Activated naive CD8-positive, alpha-beta T cell treated with anti-CD3 and anti-CD28 coated beads, Interleukin-2, amount 50 U/mL, for 24 hours (primary cell): ENCODE data around the gene FAM222B.

Source experiments
- ATAC-seq: fragments of 150-1000 bp; cut with Tn5 transposase; one replicate; pipeline ENCODE4 v1.10.0; 2021
- DNase-seq: peaks from one replicate; pipeline ENCODE4 v3.0.0; 2021
- H3K27ac Mint-ChIP-seq: one replicate; pipeline ENCODE4 v1.8.0; 2021; ENCODE audit warnings: mild to moderate bottlenecking, mixed read lengths
- H3K27me3 Mint-ChIP-seq: one replicate; pipeline ENCODE4 v1.8.0; 2021; ENCODE audit warnings: mixed read lengths
- H3K36me3 Mint-ChIP-seq: one replicate; pipeline ENCODE4 v1.8.0; 2021; ENCODE audit warnings: low read depth, mixed read lengths
- H3K4me1 Mint-ChIP-seq: one replicate; pipeline ENCODE4 v1.8.0; 2021; ENCODE audit warnings: mixed read lengths
- H3K4me3 Mint-ChIP-seq: one replicate; pipeline ENCODE4 v1.8.0; 2021; ENCODE audit warnings: mild to moderate bottlenecking, moderate library complexity, mixed read lengths
- H3K9me3 Mint-ChIP-seq: one replicate; pipeline ENCODE4 v1.8.0; 2021; ENCODE audit warnings: mixed read lengths

FAM222B gene

DNA sequence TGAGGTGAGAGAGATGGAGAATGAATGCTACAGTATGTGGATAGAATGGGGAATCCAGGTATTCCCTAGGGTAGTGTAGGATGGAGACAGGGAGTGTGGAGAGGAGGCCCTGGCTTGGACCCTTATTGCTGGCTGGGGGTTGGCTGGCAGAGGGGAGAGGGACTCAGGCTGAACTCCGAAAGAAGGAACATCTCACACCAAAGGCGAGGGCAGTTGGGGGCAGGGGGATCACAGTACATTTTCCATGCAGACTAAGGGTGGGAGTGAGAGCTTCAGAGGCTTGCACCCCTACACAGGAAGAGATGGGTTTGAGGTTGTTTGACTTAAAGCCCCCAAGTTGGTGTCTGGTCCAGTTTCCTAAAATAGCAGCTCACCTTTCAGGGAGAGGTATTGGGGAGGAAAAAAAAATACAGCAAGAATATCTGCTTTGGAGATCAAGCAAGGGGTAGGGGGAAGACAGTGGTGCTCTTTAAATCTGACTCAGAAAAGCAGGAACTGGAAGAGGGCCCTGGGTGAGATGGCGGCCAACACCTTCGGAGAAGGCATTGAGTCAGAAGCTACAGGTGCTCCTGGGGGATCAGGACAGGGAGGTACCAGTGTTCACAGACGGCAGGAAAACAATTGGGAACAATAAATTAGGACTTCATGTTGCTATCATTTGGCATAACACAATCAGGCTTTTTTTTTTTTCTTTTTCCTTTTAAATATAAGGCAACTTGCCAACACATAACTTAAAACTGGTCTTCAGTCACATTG, 86.4 kb downstream of the FAM222B start:
- no peak for DNase-seq
- no peak for ATAC-seq
- Mint-ChIP-seq H3K4me1 (no peaks in the 10 kb centered on the region), H3K27ac (peak overlapping the region; percentile 12), H3K9me3 (no peaks in the 10 kb centered on the region), H3K4me3 (no peak overlapping the region), H3K27me3 (no peaks in the 10 kb centered on the region), H3K36me3 (peaks cover 18% of the 10 kb centered on the region)

- H3K36me3 Mint-ChIP-seq: peaks cover 21% of the 10 kb centered on the region
Observed at GRCh38 chr17:28755486-28755885, 87.1 kb downstream of the FAM222B start.

DNA sequence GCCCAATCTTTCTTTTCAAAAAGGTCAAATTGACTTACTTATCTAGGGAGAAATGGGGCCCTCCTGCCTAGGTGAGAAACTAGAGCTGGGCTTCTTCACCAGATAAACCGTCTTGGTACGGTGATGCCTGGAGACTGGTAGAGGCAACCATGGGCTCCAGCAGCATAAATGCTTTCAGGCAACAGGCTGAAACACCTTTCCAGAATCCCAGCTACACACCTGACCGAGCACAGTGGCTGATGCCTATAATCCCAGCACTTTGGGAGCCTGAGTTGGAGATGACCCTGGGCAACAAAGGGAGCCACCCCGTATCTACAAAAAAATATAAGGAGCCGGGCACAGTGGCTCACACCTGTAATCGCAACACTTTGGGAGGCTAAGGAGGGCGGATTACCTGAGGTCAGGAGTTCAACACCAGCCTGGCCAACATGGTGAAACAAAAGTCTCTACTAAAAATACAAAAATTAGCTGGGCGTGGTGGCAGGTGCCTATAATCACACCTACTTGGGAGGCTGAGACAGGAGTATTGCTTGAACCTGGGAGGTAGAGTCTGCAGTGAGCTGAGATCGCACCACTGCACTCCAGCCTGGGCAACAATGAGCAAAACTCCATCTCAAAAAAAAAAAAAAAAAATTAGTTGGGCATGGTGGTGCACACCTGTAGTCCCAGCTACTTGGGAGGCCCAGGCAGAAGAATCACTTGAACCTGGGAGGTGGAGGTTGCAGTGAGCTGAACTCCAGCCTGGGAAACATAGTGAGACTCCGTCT, 90.8 kb downstream of the FAM222B start:
- Mint-ChIP-seq H3K9me3 (no peaks in the 10 kb centered on the region), H3K36me3 (peaks cover 41% of the 10 kb centered on the region), H3K27ac (no peak overlapping the region), H3K4me1 (peaks cover 30% of the 10 kb centered on the region), H3K4me3 (no peak overlapping the region), H3K27me3 (no peaks in the 10 kb centered on the region)
- no peak for DNase-seq
- no peak for ATAC-seq

More at GRCh38 chr17:28755486-28755885, 87.1 kb downstream of the FAM222B start:
- no peaks in the 10 kb centered on the region for H3K27me3 Mint-ChIP-seq
- H3K4me1 Mint-ChIP-seq: peaks cover 3% of the 10 kb centered on the region
- H3K27ac Mint-ChIP-seq: no peak overlapping the region
- ATAC-seq (no peak), DNase-seq (no peak)
- no peaks in the 10 kb centered on the region for H3K9me3 Mint-ChIP-seq
- H3K4me3 Mint-ChIP-seq: no peak overlapping the region

DNA sequence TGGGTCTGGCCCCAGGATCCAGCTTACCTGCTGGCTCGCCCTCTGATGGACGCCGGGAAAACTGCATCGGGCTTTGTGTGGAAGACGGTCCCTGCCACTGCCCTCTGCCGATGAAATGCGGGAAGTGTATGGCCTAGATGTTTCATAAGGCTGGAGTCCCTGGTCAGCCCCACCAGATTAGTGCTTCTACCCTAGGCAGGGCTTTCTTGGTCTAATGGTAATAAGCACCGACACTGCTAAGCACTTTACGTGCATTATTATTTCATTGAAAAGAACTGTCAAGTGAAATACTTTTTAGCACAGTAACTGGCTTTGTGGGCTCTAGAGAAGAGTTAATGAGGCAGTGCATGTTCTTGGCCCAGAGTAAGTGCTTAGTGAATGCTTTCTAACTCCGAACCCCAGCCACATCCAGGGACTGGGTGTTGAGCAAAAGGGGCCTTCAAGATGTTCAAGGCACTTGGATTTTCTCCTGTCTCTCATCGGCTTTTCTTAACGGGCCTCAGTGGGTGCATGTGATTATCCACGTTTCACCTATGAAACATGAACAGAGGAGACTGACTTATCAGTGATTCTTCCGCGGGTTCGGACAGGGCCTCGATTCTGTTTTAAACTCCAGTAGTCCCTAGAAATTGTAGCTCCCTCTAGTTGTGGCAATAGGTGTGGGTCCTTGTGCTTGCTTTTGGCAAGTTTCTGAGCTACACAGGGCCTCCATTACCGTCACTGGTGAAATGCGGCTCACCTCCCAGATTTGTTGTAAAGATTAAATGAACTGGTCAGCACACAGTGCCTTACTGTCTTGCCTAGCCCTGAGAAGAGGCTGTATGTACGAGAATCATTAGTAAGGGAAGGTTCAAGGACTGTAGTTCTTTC, 92.2 kb downstream of the FAM222B start:
- H3K4me3 Mint-ChIP-seq: no peak overlapping the region
- peaks cover 41% of the 10 kb centered on the region for H3K36me3 Mint-ChIP-seq
- peak; percentile 93 for DNase-seq
- H3K4me1 Mint-ChIP-seq: peaks cover 42% of the 10 kb centered on the region
- peak overlapping the region; percentile 39 for H3K27ac Mint-ChIP-seq
- H3K27me3 Mint-ChIP-seq: no peaks in the 10 kb centered on the region
- peak; percentile 77 for ATAC-seq
- H3K9me3 Mint-ChIP-seq: no peaks in the 10 kb centered on the region

- peaks cover 42% of the 10 kb centered on the region for H3K4me1 Mint-ChIP-seq
- peaks cover 46% of the 10 kb centered on the region for H3K36me3 Mint-ChIP-seq
- no peaks in the 10 kb centered on the region for H3K9me3 Mint-ChIP-seq
- peak; percentile 9 for ATAC-seq
- DNase-seq: no peak
- H3K27ac Mint-ChIP-seq: peak overlapping the region; percentile 39
- no peak overlapping the region for H3K4me3 Mint-ChIP-seq
- H3K27me3 Mint-ChIP-seq: no peaks in the 10 kb centered on the region
Observed at GRCh38 chr17:28749516-28750177, 92.9 kb downstream of the FAM222B start.

DNA sequence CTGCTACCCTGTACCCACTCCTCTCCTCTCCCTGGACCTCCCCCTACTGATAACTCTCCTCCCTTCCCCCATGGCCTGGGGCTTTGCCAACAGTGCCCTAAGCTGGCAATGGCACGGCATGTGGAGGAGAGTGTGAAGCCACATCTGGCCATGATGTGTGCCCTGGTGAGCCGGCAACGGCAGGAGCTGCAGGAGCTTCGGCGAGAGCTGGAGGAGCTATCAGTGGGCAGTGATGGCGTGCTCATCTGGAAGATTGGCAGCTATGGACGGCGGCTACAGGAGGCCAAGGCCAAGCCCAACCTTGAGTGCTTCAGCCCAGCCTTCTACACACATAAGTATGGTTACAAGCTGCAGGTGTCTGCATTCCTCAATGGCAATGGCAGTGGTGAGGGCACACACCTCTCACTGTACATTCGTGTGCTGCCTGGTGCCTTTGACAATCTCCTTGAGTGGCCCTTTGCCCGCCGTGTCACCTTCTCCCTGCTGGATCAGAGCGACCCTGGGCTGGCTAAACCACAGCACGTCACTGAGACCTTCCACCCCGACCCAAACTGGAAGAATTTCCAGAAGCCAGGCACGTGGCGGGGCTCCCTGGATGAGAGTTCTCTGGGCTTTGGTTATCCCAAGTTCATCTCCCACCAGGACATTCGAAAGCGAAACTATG, 93.6 kb downstream of the FAM222B start:
- Mint-ChIP-seq H3K4me1 (peaks cover 42% of the 10 kb centered on the region), H3K27ac (peak overlapping the region; percentile 65)

GRCh38 chr17:28747801-28748750, 94.5 kb downstream of the FAM222B start:
- Mint-ChIP-seq H3K9me3 (no peaks in the 10 kb centered on the region), H3K36me3 (peaks cover 45% of the 10 kb centered on the region), H3K27me3 (no peaks in the 10 kb centered on the region), H3K27ac (no peak overlapping the region), H3K4me3 (no peak overlapping the region), H3K4me1 (peaks cover 44% of the 10 kb centered on the region)
- DNase-seq: no peak
- ATAC-seq: no peak

More for the DNA sequence above, 93.6 kb downstream of the FAM222B start:
- H3K36me3 Mint-ChIP-seq: peaks cover 45% of the 10 kb centered on the region
- no peak for ATAC-seq
- H3K4me3 Mint-ChIP-seq: no peak overlapping the region
- no peaks in the 10 kb centered on the region for H3K27me3 Mint-ChIP-seq
- no peaks in the 10 kb centered on the region for H3K9me3 Mint-ChIP-seq
- no peak for DNase-seq

DNA sequence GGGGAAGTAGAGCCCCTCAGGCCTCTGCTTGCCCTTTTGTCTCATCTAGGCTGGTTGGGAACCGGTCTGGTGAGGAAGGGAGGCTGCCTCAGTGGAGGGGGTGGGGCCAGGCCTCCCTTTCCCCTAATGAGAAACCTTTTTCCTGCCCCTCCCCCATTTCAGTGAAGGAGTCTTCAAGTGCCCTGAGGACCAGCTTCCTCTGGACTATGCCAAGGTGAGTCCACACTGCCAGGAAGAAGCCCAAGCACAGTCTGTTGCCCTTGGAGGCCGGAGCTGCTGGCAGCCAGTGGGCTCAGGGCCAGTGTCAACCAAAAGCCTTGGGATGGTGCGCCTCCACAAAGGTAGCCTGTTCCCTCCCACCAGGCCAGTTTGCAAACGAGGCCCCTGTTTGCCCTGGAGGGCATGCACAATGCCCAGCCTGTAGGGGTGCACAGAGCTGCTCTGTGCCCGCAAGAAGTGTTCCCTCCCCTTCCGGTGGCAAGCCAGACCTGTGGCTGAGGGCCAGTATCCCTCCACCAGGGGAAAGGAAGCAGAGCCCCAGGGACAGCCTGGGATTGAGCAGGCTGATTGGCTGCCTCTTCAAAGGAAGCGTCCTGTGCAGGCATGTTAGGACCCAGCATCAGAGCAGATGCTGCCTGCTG, 95.4 kb downstream of the FAM222B start:
- no peak for DNase-seq
- H3K4me3 Mint-ChIP-seq: no peak overlapping the region
- no peaks in the 10 kb centered on the region for H3K27me3 Mint-ChIP-seq
- H3K27ac Mint-ChIP-seq: no peak overlapping the region
- no peak for ATAC-seq
- peaks cover 41% of the 10 kb centered on the region for H3K36me3 Mint-ChIP-seq
- no peaks in the 10 kb centered on the region for H3K9me3 Mint-ChIP-seq
- H3K4me1 Mint-ChIP-seq: peaks cover 48% of the 10 kb centered on the region

DNA sequence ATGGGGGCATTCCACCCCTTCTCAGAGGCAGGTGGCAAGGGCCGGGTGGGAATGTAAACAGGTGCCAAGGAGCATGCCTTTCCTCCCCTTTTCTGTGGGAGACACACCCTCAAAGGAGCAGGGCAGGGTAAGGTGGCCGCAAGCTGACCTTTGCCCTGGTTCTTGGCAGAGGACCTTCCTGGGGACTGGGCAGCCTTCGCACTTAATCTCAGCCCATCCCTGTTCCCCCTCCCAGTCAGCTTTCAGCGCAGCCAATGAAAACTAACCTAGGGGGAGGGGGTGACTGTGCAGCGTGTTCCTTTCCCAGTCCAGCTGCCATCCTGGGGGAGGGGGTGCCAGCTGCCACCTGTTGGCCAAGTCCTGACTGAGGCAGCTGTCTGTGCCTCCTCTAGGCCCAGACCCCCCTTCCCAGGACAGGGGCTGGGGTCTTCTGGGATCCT, 96.0 kb downstream of the FAM222B start:
- Mint-ChIP-seq H3K27me3 (no peaks in the 10 kb centered on the region), H3K4me3 (peak overlapping the region; percentile 92), H3K36me3 (peaks cover 41% of the 10 kb centered on the region), H3K9me3 (no peaks in the 10 kb centered on the region), H3K4me1 (peaks cover 51% of the 10 kb centered on the region), H3K27ac (peak overlapping the region; percentile 56)
- DNase-seq: no peak
- ATAC-seq: no peak

DNA sequence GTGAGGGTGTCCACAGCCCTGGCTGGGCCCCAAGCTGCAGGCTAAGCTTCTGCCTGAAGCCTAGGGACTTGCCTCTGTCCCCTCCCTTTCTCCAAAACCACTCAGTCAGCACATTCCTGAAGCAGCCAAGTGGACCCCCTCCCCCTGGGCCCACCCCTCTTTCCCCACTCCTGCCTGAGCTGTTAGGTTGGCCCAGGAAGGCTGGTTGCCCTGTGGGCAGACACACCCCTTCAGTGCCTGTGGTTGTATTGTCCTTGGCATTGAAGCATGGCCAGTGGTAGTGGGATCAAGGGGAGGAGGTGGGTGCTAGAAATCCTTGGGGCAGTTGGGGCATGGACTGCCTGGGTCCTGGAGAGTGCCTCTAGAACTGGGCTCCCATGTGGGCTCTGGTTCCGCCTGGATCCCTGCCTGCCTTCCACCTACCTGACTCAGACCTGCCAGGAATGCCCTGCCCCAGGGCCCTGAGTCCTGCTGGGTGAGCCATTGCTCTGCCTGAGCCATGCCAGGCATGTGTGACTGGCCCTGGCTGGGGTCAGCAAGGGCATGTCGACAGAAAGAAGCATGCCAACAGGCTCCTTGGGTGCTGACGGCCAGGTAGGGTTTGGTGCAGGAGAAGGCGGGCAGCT, 96.7 kb downstream of the FAM222B start:
- H3K4me1 Mint-ChIP-seq: peaks cover 57% of the 10 kb centered on the region
- H3K9me3 Mint-ChIP-seq: no peaks in the 10 kb centered on the region
- DNase-seq (no peak), ATAC-seq (no peak)
- H3K36me3 Mint-ChIP-seq: peaks cover 40% of the 10 kb centered on the region
- H3K4me3 Mint-ChIP-seq: peak overlapping the region; percentile 92
- H3K27ac Mint-ChIP-seq: peak overlapping the region; percentile 56
- H3K27me3 Mint-ChIP-seq: no peaks in the 10 kb centered on the region

DNA sequence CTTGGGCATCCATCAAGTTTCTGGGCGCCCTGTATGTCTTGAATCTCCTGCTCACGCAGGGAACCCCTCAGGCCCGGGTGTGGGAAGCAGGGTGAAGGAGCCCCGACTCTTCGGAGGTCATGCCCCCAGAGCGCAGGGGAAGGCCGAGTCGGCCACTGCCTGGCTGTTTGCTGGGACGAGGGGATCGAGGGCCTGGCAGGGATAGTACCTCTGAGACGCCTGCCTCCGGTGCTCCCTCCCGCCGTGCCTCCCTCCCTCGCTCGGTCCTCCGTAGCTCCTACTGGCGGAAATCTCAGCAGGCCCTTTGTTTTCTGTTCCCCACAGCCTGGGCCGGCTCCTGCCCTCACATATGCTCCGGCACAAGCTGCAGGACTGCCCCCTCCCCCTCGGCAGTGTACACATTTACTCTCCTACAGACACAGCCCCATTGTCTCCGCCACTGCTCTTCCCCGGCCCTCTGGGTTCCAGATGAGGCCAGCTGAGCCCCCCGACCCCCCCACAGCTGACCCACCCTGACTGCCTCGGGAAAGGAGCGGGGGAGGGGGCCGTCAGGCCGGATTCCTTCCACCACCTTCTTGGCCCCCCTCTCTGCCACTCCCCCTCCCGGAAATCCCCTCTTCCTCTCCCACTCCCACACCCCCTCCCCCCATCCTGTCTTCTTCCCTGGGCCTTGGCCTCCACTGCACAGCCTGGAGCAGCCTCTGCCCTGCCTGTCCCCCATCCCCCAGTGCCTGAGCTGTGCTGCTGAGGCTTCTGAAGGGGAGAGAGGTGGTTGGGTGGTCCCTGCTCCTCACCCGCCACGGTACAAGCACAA, 97.4 kb downstream of the FAM222B start:
- H3K4me1 Mint-ChIP-seq: peaks cover 58% of the 10 kb centered on the region
- no peaks in the 10 kb centered on the region for H3K27me3 Mint-ChIP-seq
- ATAC-seq (peak; percentile 7), DNase-seq (peak; percentile 41)
- no peaks in the 10 kb centered on the region for H3K9me3 Mint-ChIP-seq
- peak overlapping the region; percentile 92 for H3K4me3 Mint-ChIP-seq
- peaks cover 33% of the 10 kb centered on the region for H3K36me3 Mint-ChIP-seq
- peak overlapping the region; percentile 90 for H3K27ac Mint-ChIP-seq
